ENCODE data around the gene DNTT.

The DNTT gene

DNA sequence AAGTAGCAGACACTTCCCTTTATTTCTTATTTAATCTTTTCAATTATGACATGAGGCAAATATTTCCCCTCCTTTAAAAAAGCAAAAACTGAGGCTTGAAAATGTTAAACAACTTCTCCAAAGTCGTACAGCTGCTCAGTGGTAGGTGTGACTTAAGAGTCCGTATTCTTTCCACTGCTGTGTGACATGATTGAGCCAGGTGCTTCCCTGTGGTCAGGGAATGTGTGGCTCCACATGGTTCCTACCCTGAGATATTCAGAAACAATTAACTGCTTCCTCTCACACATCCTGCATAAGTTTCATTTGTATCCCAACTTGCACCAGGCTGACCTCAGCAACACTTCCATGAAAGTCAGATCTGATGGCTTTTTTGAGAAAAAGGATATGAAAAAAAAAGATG is 41.0 kb downstream of the DNTT start:
- no peak for DNase-seq

GRCh38 chr10:96346295-96346694 is 42.1 kb downstream of the DNTT start:
- DNase-seq, result no peak

- no peak for DNase-seq
Observed at GRCh38 chr10:96352027-96352426, 47.8 kb downstream of the DNTT start.

DNA sequence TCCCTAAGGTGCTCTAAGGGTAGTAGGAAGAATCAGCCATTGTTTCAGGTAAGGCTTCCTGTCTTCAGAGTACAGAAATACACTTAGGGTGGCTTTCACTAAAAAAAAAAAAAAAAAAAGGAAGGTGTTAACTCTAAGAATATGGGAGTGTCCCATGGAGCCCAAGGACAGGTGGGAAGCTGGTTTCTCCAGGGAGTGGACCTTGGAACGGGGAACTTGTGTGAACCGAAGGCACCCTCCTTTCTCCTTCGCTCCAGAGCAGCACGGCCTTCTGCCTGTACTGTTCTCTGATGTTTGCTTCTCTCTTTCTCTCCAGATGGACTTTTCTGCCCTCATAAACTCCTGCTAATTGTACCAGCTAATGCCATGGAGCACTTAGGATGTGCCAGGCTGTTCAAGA is 48.3 kb downstream of the DNTT start:
- DNase-seq, result no peak

GRCh38 chr10:96357038-96357620 is 52.9 kb downstream of the DNTT start:
- no peak for DNase-seq

GRCh38 chr10:96358851-96359540 is 54.8 kb downstream of the DNTT start, which contains the start of gene OPALIN:
OPALIN (minus strand) TSS chr10:96359002; CDS start chr10:96358896, 106 bp downstream.
- DNase-seq, result no peak

DNA sequence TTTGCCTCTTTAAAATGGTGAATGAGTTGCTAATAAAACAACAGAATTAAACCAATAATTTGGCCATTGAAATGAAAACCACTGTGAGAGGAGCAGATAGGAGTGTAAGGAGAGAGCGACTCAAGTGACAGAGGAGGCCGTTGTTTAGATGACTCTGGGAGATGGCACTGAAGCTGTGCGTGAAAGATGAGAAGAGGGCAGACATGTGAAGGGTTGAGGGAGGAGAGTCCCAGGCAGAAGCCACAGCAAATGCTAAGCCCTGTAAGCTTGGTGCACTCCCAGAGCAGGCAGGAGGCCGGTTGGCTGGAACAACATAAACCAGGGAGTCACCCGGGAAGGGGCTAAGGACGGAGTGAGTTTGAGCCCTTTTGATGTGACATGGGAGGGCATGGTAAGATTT is 55.4 kb downstream of the DNTT start:
- no peak for DNase-seq

DNA sequence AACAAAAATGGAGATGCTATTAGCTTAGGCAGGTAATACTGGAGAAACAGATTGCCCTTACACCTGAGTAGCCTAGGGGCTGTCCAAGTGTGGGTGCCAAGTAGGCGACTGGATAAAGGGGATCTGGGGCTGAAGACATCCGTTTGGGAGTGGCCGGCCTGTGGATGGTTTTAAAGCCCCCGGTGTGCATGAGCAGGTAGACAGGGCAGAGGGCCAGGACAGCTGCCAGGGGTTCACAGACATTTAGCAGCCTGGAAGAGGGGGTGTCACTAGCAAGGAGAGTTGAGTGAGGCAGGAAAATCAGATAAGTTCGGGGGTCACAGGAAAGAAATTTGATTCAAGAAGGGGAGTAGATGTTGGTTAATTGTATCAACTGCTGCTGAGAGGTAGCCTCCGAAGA is 56.1 kb downstream of the DNTT start:
- DNase-seq, result no peak

- DNase-seq, result no peak
Observed at GRCh38 chr10:96360766-96361165, 56.5 kb downstream of the DNTT start.

- no peak for DNase-seq
Observed at GRCh38 chr10:96365571-96365970, 61.3 kb downstream of the DNTT start.

DNA sequence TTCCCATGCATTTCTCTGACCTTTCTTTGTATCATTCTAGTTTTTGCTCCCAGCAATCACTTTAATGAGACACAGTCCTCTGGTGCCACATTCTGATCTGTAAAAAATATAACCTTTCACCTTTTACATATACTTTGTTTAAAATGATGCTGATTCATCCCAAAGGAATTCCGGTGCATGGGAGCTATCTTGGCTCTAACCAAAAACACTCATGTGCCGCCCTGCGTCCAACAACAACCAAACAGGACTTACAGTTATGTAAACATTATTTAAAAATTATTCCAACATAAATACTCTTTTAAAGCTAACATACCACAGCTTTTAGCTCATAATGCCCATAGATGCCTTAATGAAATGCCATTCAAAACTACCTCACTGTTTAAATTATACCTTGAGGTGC is 62.3 kb downstream of the DNTT start:
- DNase-seq, result no peak

- no peak for DNase-seq
Observed at GRCh38 chr10:96367470-96367869, 63.2 kb downstream of the DNTT start.

DNA sequence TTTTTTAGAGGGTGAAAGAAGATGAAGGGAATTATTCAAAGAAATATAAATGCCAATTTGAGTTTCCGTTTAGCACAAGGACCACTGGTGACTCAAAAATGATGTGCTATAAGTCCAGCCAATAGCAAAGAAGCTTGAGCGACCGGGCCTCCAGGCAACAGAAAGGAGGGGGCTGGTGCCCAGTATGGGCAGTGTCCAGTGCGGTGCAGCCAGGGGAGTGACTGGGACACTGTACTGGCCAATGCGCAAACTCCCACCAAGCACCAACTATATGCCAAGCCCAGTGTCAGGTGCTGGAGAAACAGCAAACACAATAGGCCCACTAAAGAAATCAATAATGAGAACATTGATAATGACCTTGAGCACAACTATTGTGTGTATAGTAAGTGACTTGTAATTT is 64.7 kb downstream of the DNTT start:
- no peak for DNase-seq

GRCh38 chr10:96369890-96370583 is 65.8 kb downstream of the DNTT start:
- no peak for DNase-seq

DNA sequence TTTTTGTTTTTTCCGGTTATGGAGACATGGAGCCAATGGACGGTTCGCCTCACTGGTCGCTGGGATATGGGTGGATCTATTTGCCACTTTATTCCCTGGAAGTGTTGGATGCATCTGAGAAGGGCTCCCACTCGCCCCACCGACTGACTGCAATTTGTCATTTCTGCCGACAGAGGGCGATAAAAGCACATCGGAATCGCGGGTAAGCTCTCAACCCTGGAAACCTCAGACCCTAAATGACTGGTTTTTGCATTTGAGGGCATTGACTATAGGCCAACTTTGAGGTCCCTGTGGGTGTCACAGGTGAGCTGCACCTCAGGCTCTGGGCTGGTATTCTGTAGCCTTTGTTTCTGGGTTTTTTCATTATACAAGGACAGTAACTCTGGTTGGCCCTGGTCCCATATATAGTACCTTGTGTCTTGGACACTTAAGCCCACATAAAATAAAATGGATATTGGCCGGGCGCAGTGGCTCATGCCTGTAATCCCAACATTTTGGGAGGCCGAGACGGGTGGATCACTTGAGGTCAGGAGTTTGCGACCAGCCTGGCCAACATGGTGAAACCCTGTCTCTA is 66.4 kb downstream of the DNTT start:
- DNase-seq, result peak in 3 of 5 experiments; percentile 17 to 46 (median 34)

DNA sequence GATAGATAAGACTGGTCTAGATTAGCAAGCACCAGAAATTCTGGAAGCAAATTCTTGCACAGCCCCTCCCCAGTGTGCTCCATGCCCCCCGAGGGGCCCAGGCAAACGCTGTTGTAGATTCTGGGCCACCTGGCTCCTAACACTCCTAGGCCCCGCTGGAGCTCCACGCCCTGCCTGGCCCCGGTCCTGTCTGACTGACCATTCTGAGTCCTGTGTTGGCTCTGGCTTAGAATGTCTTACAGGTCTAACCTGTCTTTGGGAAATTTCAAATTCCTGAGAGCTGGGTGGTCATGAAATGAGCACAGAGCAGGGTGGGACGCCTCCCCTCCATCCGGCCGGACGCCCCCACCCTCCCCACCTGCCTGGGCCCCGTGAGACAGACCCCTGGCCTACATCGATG is 67.1 kb downstream of the DNTT start:
- no peak for DNase-seq

DNA sequence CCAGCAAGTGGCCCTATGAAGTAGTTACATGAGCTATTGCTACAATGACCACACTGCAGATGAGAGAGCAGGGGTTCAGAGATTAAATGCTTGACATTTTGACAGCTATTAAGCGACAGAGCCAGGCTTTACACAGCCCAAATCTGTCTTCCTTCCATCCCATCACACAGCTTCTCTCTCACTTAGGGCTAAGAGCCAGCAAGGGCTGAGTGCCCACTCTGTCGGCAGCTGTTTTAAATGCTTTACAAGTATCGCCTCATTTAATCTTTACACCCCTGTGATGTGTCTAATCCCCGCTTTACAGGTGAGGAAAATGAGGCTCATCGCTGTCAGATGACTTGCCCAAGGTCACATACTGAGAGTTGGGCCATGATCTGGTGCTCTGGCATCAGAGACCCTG is 69.8 kb downstream of the DNTT start:
- DNase-seq, result no peak

- no peak for DNase-seq
Observed at GRCh38 chr10:96374639-96374984, 70.4 kb downstream of the DNTT start.

DNA sequence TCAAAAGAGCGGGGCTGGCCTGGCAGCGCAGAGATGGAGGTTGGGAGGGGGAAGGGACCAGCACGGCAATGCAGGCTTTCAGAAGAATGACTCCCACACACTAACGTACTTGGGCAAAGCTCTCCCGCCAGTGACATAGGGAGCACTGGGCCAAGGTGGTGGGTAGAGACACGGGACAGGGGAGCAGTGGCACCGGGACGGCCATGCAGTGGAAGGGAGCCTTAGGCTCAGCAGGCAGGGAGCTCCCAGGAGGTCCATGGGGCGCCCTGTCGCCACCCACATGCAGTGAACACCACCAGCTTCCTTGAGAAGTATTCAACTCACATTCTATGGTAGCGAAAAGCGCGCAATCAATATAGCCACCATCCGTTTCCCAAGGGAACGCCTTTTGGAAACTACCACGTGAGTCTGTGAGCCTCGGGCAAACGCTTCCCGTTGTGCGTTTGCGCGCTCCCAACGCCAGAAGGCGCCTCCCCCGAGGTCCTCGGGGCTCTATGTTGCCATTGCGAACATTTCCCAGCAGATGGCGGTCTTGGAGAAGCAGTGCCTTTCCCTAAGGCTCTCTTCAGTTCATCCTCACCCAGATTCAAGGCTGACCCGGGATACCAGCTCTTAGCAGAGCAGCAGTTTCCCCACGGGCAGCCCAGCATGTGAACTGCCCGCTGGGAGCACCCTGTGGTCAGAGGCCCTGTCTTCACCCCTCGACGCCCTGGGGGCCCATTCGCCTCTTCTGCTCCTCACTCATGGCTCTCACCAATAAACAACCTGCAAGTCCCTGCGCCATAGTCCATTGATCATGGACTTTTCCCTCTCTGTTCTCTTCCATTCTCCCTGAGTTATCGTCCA is 71.0 kb downstream of the DNTT start:
- peak in 4 of 5 experiments; percentile 24 to 64 (median 52) for DNase-seq

- peak in 1 of 5 experiments; percentile 3 for DNase-seq
Observed at GRCh38 chr10:96376483-96376882, 72.2 kb downstream of the DNTT start.

GRCh38 chr10:96377816-96378294 is 73.6 kb downstream of the DNTT start:
- DNase-seq, result no peak

GRCh38 chr10:96378741-96379140 is 74.5 kb downstream of the DNTT start:
- DNase-seq, result no peak

DNA sequence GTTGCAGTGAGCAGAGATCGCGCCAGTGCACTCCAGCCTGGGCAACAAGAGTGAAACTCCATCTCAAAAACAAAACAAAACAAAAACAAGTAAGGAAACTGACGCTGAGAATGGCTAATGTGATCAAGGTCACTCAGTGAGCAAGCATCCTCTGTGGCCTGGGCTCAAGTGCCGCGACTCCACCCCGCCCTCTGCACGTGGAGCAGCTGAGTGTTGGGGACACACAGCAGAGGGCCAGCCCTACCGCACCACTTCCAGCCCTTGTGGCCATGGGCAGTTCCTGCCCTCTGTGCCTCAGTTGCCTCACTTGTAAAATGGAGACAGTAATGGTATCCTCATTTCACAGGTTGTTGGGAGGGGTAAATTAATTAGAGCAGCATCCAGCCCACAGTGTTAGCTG is 75.5 kb downstream of the DNTT start:
- DNase-seq, result no peak
